Tibial artery (tissue), 4 donors: Measurements from ENCODE around the gene UGT2B17.
"Not testable (repeated sequence)": the region's sequence is repeated elsewhere in the genome, so short reads cannot be mapped to it uniquely, and the experiment has no call there.

Source experiments
- DNase-seq, 2 donors: peaks; one replicate each; pipeline ENCODE4 v3.0.0-alpha.2; 2019
- H3K27ac ChIP-seq, 2 donors: fragments of 200-600 bp; sonication (generic) in 1 of 2; 1 replicate in 1 of 2; 2 replicates in 1 of 2; pipeline ENCODE4 v1.5.1; 2018 to 2019; ENCODE audit warnings: mild to moderate bottlenecking in 1 of 2
- H3K27me3 ChIP-seq, 2 donors: fragments of 200-600 bp; sonication (generic) in 1 of 2; one replicate each; pipeline versions ENCODE4 v1.5.1 to v1.6.0; 2016 to 2019
- H3K36me3 ChIP-seq, 3 donors: fragments of 200-600 bp; sonication (generic) in 2 of 3; one replicate each; pipeline ENCODE4 v1.5.1; 2016 to 2019; ENCODE audit warnings: mild to moderate bottlenecking in 2 of 3
- H3K4me1 ChIP-seq, 4 donors: fragments of 200-600 bp; sonication (generic) in 2 of 4; 1 replicate in 3 of 4; 2 replicates in 1 of 4; pipeline ENCODE4 v1.5.1; 2016 to 2019
- H3K4me3 ChIP-seq, 2 donors: fragments of 200-600 bp; sonication (generic) in 1 of 2; 1 replicate in 1 of 2; 2 replicates in 1 of 2; pipeline ENCODE4 v1.5.1; 2018 to 2019; ENCODE audit warnings: mild to moderate bottlenecking in 2 of 2
- H3K9me3 ChIP-seq, 3 donors: fragments of 200-600 bp; sonication (generic) in 1 of 3; one replicate each; pipeline ENCODE4 v1.5.1; 2016 to 2019
- intact Hi-C: fragments of 100-400 bp; cut with DNase I; formaldehyde crosslinking; loops from one replicate; pipeline ENCODE4 v1.15.0; 2023; ENCODE audit warnings: low total_unique reads
- TF ChIP-seq, protein P1 (sequence below), 2 experiments: fragments of 200-600 bp in 1 of 2; fragments of 450-650 bp in 1 of 2; IDR thresholded peaks; one replicate each; pipeline ENCODE4 v1.5.1; 2017 to 2019; ENCODE audit warnings: antibody characterized with exemption in 2 of 2, mild to moderate bottlenecking in 1 of 2, moderate library complexity in 1 of 2

Gene UGT2B17

DNA sequence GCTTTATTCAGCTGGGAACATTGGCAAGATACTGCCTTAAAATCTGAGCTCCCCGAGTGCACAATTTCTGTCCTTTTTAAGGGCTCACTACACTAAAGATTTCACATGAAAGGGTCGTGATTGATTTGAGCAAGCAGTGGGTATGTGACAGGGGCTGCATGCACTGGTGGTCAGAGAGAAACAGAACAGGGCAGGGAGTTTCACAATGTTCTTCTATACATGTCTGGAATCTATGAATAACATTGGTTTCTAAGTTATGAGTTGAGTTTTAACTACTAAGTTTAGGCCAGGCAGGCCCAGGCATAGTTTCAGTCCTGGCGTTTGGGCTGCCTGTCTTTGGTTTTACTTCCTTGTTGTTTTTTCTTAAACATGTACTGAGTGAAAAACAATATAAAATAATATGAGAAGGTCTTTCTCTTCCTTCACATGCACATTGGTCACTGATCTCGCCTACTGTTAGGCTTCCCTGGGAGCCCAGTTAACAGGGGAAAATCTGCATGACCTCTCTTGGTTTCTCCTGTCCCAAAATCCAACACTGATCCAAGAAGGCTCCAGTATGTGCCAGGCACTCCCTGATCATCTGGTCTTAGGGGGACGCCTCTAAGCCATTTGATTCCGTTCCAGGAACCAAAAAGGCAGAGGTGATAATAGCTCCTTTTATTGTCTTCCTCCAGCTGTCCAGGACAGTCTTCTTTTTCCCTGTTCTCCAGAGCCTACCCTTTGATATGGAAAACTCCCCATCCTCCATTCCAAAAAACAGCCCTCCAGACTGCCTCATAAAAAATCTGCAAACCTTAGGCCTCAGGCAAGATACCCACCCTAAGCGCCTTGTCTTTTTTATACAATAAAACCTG, at the start of gene UGT2B17:
TSS of gene UGT2B17 (minus strand) at position 51 of the 854 bp plus-strand sequence. CDS start 7,838 bp downstream, outside the sequence.
- intact Hi-C loops, result no loop called here
- no peak for DNase-seq
- no peaks in the 10 kb centered on the region for H3K27me3 ChIP-seq

DNA sequence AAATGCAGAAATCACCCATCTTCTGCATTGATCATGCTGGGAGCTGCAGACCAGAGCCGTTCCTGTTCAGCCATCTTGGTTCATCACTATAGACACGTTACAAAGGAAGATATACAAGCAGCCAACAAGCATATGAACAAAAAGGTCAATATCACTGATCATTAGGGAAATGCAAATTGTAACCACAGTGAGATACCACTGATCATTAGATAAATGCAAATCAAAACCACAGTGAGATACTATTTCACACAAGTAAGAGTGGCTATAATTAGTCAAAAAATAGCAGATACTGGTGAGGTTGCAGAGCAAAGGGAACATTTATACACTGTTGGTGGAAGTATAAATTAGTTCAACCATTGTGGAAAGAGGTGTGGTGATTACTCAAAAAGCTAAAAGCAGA, 46.6 kb upstream of the UGT2B17 start:
- H3K4me1 ChIP-seq, H3K9me3 ChIP-seq, intact Hi-C loops: not testable (repeated sequence)

More for the DNA sequence above, at the start of gene UGT2B17:
- H3K4me1 ChIP-seq, result no peaks in the 10 kb centered on the region
- no peaks in the 10 kb centered on the region for H3K9me3 ChIP-seq
- no peak within 1 kb of the TSS for H3K27ac ChIP-seq
- no peak within 1 kb of the TSS for H3K4me3 ChIP-seq
- TF ChIP-seq, protein P1, sequence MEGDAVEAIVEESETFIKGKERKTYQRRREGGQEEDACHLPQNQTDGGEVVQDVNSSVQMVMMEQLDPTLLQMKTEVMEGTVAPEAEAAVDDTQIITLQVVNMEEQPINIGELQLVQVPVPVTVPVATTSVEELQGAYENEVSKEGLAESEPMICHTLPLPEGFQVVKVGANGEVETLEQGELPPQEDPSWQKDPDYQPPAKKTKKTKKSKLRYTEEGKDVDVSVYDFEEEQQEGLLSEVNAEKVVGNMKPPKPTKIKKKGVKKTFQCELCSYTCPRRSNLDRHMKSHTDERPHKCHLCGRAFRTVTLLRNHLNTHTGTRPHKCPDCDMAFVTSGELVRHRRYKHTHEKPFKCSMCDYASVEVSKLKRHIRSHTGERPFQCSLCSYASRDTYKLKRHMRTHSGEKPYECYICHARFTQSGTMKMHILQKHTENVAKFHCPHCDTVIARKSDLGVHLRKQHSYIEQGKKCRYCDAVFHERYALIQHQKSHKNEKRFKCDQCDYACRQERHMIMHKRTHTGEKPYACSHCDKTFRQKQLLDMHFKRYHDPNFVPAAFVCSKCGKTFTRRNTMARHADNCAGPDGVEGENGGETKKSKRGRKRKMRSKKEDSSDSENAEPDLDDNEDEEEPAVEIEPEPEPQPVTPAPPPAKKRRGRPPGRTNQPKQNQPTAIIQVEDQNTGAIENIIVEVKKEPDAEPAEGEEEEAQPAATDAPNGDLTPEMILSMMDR (IDR thresholded peaks at IDR 0.05), result no peak
- H3K36me3 ChIP-seq, result no peaks in the 10 kb centered on the region

DNA sequence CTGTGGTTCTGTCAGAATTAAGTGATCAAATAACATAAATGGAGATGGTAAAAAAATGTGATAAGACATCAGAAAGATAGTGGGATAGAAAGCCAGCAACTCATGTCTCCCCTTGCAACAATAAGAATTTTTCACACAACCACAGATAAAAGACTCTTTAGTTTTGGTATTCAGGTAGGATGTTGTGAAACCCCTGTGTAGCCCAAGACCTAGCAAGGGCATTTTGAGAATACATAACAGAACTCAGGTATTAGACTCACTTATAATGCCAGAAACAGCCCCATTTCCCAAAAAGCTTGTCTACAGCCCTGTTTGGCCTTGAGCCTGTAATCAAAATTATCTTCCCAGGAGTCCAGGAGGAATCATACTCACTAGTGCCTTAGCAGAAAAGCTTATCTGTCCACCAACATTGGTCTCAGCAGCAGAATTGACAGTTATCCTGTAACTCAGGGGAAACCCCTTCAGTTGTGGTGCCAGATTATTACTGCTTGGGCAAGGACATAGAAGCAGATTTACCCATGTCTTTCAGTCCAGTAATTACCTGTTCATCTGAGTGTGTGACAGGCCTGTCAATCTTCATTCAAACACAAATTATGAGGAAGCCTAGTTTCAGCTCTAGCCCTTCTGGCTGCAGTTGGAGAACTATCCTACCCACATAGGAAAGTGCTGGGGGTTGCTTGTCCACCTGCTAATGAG, 41.0 kb upstream of the UGT2B17 start:
- DNase-seq, result no peak
- H3K27ac ChIP-seq, result no peak overlapping the region
- no peaks in the 10 kb centered on the region for H3K27me3 ChIP-seq
- intact Hi-C loops, result no loop called here
- H3K4me3 ChIP-seq, result no peak overlapping the region
- H3K9me3 ChIP-seq, result no peaks in the 10 kb centered on the region
- no peaks in the 10 kb centered on the region for H3K36me3 ChIP-seq
- TF ChIP-seq, protein P1 (IDR thresholded peaks at IDR 0.05), result no peak
- no peaks in the 10 kb centered on the region for H3K4me1 ChIP-seq

More for the DNA sequence above, 46.6 kb upstream of the UGT2B17 start:
- H3K4me3 ChIP-seq, DNase-seq, H3K27me3 ChIP-seq, H3K36me3 ChIP-seq, H3K27ac ChIP-seq: not testable (repeated sequence)

DNA sequence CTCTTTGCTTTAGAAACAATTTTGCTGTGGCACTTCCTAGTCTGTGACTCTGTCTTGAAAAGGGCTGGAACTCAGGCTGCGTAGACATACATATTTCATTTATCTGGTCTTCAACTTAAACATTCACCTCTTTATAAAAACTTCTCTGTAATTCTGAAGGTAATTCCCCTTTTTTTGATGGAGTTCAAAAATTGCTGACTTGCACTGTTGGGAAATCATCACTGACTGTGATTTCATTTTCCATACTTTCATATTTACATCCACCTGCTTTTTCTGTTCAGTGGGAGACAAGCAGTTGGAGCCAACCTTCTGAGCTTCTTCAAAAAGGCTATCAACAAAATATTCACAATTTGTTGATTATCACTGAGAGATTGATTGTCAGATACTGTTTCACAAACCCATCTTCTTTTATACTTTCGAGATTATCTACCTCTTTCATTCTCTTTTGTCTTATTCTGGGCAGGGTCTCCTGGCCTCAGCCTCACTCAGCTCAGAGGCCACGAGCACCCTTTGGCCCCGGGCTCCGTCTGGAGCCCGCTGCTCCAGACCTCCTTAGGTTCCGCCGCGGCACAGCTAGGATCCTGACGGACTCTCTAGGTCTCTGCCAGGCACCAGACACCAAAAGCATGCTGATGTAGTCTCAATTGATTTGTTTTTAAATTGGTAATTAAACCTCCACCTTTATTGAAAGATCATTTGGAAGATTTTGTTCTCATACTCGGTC, 39.7 kb upstream of the UGT2B17 start:
- Histone ChIP-seq H3K36me3 (no peaks in the 10 kb centered on the region), H3K27me3 (no peaks in the 10 kb centered on the region), H3K4me3 (no peak overlapping the region), H3K9me3 (no peaks in the 10 kb centered on the region), H3K4me1 (no peaks in the 10 kb centered on the region), H3K27ac (no peak overlapping the region)
- intact Hi-C loops, result no loop called here
- TF ChIP-seq, protein P1 (IDR thresholded peaks at IDR 0.05), result no peak
- DNase-seq, result no peak

DNA sequence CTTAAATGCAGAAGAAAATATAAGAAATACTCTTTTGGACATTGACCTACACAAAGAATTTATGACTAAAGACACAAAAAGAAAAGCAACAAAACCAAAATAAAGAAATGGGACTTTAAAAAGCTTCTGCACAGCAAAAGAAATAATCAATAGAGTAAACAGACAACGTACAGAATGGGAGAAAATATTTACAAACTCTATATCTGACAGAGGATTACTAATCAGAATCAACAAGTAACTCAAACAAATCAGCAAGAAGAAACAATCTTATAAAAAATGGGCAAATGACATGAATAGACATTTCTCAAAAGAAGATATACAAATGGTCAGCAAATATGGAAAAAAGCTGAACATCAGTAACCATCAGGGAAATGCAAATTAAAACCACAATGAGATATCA, 37.6 kb upstream of the UGT2B17 start:
- no peak overlapping the region for H3K4me3 ChIP-seq
- no peaks in the 10 kb centered on the region for H3K27me3 ChIP-seq
- no peak overlapping the region for H3K27ac ChIP-seq
- H3K36me3 ChIP-seq, result no peaks in the 10 kb centered on the region
- intact Hi-C loops, result no loop called here
- no peaks in the 10 kb centered on the region for H3K4me1 ChIP-seq
- no peaks in the 10 kb centered on the region for H3K9me3 ChIP-seq
- TF ChIP-seq, protein P1 (IDR thresholded peaks at IDR 0.05), result no peak
- no peak for DNase-seq
